HEK293T (cell line): ENCODE results near the gene TMC8.

Experiments
- ARNT ChIP-seq: fragments of 450-650 bp; IDR thresholded peaks from 2 replicates; pipeline ENCODE4 v1.6.1; 2017; ENCODE audit warnings: mild to moderate bottlenecking
- BHLHE40 ChIP-seq: fragments of 450-650 bp; IDR thresholded peaks from 2 replicates; pipeline ENCODE4 v1.6.1; 2016; ENCODE audit warnings: mild to moderate bottlenecking, moderate library complexity, borderline replicate concordance
- FOXM1 ChIP-seq: fragments of 450-650 bp; IDR thresholded peaks from 2 replicates; pipeline ENCODE4 v1.6.1; 2017; ENCODE audit warnings: mild to moderate bottlenecking, borderline replicate concordance
- LEF1 ChIP-seq: fragments of 450-650 bp; IDR thresholded peaks from 2 replicates; pipeline ENCODE4 v1.6.1; 2017; ENCODE audit warnings: mild to moderate bottlenecking, borderline replicate concordance
- SP1 ChIP-seq: fragments of 450-650 bp; IDR thresholded peaks from 2 replicates; pipeline ENCODE4 v1.6.1; 2017

DNA sequence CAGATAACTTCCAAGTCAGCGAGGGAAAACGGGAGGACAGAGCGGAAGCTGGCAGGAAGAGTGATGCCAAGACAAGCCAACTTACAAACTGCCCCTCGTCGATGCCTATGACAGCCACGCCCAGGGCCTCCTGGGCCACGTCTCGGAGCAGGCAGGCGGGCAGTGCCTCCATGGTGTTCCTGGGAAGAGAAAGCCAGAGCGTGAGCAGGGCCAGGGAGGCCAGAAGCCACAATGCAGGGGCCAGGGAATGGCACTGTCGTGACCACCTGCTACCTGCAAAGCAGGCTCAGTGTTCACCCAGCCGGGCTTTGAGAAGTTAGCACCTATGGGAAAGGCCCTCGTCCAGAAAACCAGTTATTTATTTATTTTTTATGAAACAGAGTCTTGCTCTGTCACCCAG, 51.9 kb downstream of the TMC8 start:
- TF ChIP-seq SP1, result no peak
- TF ChIP-seq BHLHE40, result no peak
- no peak for TF ChIP-seq FOXM1
- TF ChIP-seq ARNT, result no peak
- TF ChIP-seq LEF1, result no peak
